ENCODE measurements around the gene UBQLNL.

DNA sequence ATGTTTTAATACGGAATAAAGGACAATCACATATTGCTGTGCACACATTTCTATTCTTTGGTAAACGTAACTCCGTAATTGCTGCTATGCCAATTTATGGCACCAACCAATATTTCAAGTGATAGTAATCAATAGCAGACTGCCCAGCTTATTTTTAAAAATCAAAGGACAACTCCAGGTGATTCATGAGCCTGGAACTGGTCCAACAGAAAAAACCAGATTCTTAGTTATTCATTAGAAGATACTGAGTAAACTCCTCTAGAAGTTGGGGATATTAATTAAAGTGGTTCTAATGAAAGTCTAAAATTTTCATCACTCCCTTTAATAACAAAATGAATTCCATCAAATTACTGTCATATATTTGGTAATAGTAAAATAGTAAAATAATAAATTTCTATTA lies 41.3 kb upstream of the UBQLNL start:
- TF ChIP-seq, protein P1, sequence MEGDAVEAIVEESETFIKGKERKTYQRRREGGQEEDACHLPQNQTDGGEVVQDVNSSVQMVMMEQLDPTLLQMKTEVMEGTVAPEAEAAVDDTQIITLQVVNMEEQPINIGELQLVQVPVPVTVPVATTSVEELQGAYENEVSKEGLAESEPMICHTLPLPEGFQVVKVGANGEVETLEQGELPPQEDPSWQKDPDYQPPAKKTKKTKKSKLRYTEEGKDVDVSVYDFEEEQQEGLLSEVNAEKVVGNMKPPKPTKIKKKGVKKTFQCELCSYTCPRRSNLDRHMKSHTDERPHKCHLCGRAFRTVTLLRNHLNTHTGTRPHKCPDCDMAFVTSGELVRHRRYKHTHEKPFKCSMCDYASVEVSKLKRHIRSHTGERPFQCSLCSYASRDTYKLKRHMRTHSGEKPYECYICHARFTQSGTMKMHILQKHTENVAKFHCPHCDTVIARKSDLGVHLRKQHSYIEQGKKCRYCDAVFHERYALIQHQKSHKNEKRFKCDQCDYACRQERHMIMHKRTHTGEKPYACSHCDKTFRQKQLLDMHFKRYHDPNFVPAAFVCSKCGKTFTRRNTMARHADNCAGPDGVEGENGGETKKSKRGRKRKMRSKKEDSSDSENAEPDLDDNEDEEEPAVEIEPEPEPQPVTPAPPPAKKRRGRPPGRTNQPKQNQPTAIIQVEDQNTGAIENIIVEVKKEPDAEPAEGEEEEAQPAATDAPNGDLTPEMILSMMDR (IDR thresholded peaks at IDR 0.05) = no peak
- no peak for TF ChIP-seq POLR2AphosphoS5 (IDR thresholded peaks at IDR 0.05)
